Peyer's patch (tissue), 4 donors: ENCODE data around the gene NPVF.

Source experiments
- POLR2A ChIP-seq, 2 donors: fragments of 450-650 bp; IDR thresholded peaks; one replicate each; pipeline ENCODE4 v1.5.1; 2017; ENCODE audit warnings: antibody characterized with exemption in 2 of 2, mild to moderate bottlenecking in 2 of 2, moderate library complexity in 2 of 2
- TF ChIP-seq, protein P1 (sequence below), 6 experiments: fragments of 450-650 bp in 4 of 6; fragments of 200-600 bp in 2 of 6; sonication (generic) in 1 of 6; IDR thresholded peaks; one replicate each; pipeline ENCODE4 v1.5.1; 2017 to 2019; ENCODE audit warnings: antibody characterized with exemption in 6 of 6, mild to moderate bottlenecking in 3 of 6, moderate library complexity in 1 of 6

GRCh38 chr7:25186436-25186835, 41.9 kb downstream of the NPVF start:
- TF ChIP-seq, protein P1, sequence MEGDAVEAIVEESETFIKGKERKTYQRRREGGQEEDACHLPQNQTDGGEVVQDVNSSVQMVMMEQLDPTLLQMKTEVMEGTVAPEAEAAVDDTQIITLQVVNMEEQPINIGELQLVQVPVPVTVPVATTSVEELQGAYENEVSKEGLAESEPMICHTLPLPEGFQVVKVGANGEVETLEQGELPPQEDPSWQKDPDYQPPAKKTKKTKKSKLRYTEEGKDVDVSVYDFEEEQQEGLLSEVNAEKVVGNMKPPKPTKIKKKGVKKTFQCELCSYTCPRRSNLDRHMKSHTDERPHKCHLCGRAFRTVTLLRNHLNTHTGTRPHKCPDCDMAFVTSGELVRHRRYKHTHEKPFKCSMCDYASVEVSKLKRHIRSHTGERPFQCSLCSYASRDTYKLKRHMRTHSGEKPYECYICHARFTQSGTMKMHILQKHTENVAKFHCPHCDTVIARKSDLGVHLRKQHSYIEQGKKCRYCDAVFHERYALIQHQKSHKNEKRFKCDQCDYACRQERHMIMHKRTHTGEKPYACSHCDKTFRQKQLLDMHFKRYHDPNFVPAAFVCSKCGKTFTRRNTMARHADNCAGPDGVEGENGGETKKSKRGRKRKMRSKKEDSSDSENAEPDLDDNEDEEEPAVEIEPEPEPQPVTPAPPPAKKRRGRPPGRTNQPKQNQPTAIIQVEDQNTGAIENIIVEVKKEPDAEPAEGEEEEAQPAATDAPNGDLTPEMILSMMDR (IDR thresholded peaks at IDR 0.05): no peak
- TF ChIP-seq POLR2A (IDR thresholded peaks at IDR 0.05): no peak
